Right hindlimb (tissue), 1 donor: Measurements from ENCODE around the gene RNF144B.

Source experiments
- DNase-seq: peaks from one replicate; pipeline ENCODE4 v3.0.0-alpha.2; 2018

Gene RNF144B

GRCh38 chr6:18412068-18412467 lies 24.9 kb downstream of the RNF144B start:
- DNase-seq, result no peak

- no peak for DNase-seq
These were observed 25.5 kb downstream of the RNF144B start for GRCh38 chr6:18412644-18413043.

- no peak for DNase-seq
These were observed 26.2 kb downstream of the RNF144B start for GRCh38 chr6:18413381-18413780.

GRCh38 chr6:18414116-18414515 lies 27.0 kb downstream of the RNF144B start:
- no peak for DNase-seq

GRCh38 chr6:18415207-18415606 lies 28.1 kb downstream of the RNF144B start:
- DNase-seq, result no peak

GRCh38 chr6:18415671-18416340 lies 28.7 kb downstream of the RNF144B start:
- DNase-seq, result peak; percentile 35

- DNase-seq, result no peak
These were observed 29.2 kb downstream of the RNF144B start for GRCh38 chr6:18416341-18416679.

- no peak for DNase-seq
These were observed 33.2 kb downstream of the RNF144B start for GRCh38 chr6:18420328-18420727.

GRCh38 chr6:18422136-18422535 lies 35.0 kb downstream of the RNF144B start:
- no peak for DNase-seq

- DNase-seq, result no peak
These were observed 36.3 kb downstream of the RNF144B start for GRCh38 chr6:18423426-18423825.

- no peak for DNase-seq
These were observed 37.1 kb downstream of the RNF144B start for GRCh38 chr6:18424201-18424600.

- no peak for DNase-seq
These were observed 38.1 kb downstream of the RNF144B start for GRCh38 chr6:18425218-18425617.

- DNase-seq, result no peak
These were observed 40.1 kb downstream of the RNF144B start for GRCh38 chr6:18427296-18427695.

GRCh38 chr6:18429655-18430297 lies 42.6 kb downstream of the RNF144B start:
- no peak for DNase-seq

GRCh38 chr6:18431581-18431980 lies 44.4 kb downstream of the RNF144B start:
- no peak for DNase-seq

GRCh38 chr6:18432180-18432579 lies 45.0 kb downstream of the RNF144B start:
- DNase-seq, result no peak

- DNase-seq, result no peak
These were observed 45.5 kb downstream of the RNF144B start for GRCh38 chr6:18432619-18433018.

GRCh38 chr6:18433059-18433458 lies 45.9 kb downstream of the RNF144B start:
- DNase-seq, result no peak

GRCh38 chr6:18436341-18436740 lies 49.2 kb downstream of the RNF144B start:
- no peak for DNase-seq

- no peak for DNase-seq
These were observed 52.4 kb downstream of the RNF144B start for GRCh38 chr6:18439581-18439980.

GRCh38 chr6:18441251-18441979 lies 54.3 kb downstream of the RNF144B start:
- no peak for DNase-seq

GRCh38 chr6:18444111-18444510 lies 57.0 kb downstream of the RNF144B start:
- DNase-seq, result no peak

GRCh38 chr6:18445228-18445627 lies 58.1 kb downstream of the RNF144B start:
- no peak for DNase-seq

- no peak for DNase-seq
These were observed 59.6 kb downstream of the RNF144B start for GRCh38 chr6:18446771-18447170.
